ENCODE data around the gene CDK15.
"Not testable (repeated sequence)": the region's sequence is repeated elsewhere in the genome, so short reads cannot be mapped to it uniquely, and the experiment has no call there.

CDK15 gene

DNA sequence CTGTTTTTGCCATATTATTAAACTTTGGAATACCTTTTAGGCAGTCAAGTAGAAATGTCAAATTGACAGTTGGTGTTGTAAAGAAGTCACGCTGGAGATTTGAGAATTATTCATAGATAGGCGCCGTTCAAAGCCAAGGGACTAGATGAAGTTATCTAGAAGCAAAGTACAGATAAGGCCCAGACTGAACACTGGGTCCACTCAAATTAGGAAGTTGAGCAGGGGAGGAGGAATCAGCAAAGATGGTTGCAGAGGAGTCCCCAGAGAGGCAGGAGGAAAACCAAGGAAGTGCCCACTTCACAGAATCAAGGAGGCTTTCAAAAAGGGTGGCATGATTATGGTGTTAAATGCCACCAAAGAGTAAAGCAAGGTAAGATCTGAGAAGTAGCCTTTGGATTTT, 16.0 kb upstream of the CDK15 start:
- no peak for DNase-seq (ENCODE audit: low read depth)

GRCh38 chr2:201790989-201791388, 15.3 kb upstream of the CDK15 start:
- DNase-seq (ENCODE audit: low read depth) = no peak

GRCh38 chr2:201793631-201794030, 12.7 kb upstream of the CDK15 start:
- no peak for DNase-seq (ENCODE audit: low read depth)

DNA sequence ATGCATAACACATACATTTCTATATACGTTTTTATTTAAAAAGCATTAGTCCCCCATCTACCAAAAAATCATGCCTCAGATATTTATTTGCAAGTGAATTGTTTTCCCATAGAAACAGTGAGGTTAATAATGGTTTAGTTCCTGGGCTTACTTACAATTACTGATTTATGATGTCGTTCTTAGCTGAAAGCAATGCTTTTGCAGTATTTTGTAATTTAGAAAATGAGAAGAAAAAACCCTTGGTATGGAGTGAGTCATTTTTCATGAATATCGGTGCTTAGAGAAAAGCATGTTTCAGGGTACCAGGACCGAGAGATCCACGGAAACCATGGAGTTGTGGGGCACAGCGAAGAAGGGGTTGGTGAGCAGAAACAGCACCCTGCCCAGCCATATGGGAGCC, 12.0 kb upstream of the CDK15 start:
- DNase-seq (ENCODE audit: low read depth) = no peak

DNA sequence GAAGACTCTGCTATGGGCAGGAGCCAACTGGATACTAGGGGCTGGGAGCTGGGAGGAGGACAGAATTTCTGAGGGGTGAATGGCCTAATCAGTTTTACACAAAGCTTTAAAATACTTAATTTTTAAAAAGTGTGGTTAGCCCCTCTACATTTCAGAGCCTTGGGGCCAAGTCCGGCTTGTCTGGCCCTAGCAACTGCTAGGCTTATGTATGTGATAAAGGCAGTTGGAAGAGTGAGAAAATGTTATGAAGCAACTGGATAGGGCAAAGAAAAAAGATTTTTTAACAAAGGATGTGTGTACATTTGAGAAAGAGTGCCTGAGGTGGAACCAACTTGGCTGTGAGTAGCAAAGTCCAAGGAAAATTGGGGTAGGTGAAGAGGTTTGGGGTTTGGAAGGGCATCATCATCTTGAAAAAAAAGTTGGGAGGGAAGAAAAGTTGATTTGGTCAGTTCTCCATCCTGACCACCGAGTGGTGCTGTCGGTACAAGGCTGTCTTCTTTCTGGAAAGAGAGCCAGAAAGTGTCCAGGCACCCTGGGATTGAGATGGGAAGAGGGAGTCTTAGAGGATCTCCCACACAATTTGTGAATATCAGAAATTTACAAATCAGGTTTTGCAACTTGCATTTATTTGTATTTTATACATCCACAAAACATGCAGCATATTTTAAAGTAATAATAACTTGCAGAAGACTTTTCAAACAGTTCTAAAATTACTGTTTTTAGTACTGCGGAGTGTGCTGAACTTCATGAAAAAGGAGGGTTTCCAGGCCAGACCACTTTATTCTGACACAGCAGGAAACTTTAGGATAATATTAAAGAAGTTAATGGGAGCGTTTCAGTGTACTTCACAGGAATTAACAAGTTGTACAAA, 10.5 kb upstream of the CDK15 start:
- no peak for DNase-seq (ENCODE audit: low read depth)

DNA sequence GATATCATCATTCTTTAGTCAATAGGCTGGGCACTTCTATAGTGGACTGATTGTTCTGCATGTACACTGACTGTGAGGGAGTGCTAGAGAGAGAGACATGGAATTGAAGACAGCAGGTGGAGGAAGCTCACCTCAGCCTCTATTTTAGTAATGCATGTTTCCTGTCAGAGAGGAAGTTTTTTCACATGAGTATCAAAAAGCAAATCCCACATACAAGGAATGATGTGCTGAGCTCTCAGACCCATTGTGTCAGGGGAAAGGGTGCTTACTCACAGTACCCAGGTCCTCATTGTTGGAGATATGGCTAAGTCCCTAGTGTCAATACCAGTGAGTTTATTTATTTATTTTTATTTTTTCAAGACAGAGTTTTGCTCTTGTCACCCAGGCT, 9.9 kb upstream of the CDK15 start:
- no peak for DNase-seq (ENCODE audit: low read depth)

GRCh38 chr2:201797175-201797840, 9.0 kb upstream of the CDK15 start:
- no peak for DNase-seq (ENCODE audit: low read depth)

- no peak for DNase-seq (ENCODE audit: low read depth)
These were observed 8.0 kb upstream of the CDK15 start for GRCh38 chr2:201798252-201798913.

GRCh38 chr2:201798914-201799285, 7.4 kb upstream of the CDK15 start:
- DNase-seq (ENCODE audit: low read depth) = not testable (repeated sequence)

DNA sequence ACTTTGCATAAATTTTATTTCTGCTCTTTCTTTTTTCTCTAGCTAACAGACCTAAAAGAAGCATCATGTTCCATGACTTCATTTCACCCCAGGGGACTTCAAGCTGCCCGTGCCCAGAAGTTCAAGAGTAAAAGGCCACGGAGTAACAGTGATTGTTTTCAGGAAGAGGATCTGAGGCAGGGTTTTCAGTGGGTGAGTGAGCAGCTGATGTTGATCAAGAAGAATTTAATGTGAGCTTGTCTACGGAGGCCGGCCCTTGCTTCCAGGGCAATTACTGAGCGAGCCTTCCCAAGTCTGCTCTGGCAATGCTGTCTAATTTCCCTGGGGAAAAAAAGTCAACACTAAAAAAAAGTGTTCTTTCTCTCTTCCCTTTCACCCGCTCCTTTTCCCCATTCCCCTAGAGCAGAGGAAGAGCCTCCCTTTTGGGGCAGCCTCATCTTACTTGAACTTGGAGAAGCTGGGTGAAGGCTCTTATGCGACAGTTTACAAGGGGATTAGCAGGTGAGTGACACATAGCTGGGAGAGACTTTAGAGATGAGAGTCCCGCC, 1.2 kb downstream of the CDK15 start:
- DNase-seq (ENCODE audit: low read depth) = no peak

- no peak for DNase-seq (ENCODE audit: low read depth)
These were observed 1.7 kb downstream of the CDK15 start for GRCh38 chr2:201808027-201808426.

- DNase-seq (ENCODE audit: low read depth) = no peak
These were observed 3.3 kb downstream of the CDK15 start for GRCh38 chr2:201809633-201810032.

- DNase-seq (ENCODE audit: low read depth) = not testable (repeated sequence)
These were observed 4.3 kb downstream of the CDK15 start for GRCh38 chr2:201810604-201811003.

DNA sequence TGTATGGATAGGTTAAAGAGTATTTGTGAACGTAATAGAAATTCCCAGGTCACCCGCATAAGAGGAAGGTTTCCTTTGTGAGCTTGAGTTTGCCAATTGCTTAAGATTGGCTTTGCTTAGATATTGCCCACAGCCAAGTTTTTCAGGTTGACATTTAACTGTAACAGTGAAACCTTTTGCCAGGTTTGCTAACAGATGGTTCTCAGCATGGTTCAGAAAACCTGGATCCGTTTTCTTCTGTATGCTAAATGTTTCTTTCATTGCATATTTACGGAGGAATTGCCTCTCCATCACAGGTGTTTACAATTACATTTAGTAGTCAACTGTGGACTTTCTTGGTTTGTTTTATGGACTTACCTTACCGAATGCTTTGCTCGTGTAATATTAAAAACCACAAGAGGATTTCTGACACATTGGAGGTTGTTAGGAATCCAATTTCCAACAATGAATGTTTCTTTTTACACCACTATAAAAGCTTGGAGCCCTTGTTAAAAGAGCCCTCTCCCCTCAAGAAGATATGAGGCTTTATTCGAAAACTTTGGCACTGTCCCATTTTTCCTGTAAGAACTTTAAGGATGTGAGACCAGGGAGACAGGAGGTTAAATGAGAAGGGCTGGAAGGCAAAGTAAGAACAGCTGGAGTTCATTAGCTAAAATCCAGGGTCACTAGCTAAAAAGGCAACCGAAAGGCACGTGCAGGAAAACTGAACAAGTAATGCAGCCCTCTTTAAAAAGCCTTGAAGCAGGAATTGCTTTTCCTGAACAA, 7.8 kb downstream of the CDK15 start:
- no peak for DNase-seq (ENCODE audit: low read depth)

DNA sequence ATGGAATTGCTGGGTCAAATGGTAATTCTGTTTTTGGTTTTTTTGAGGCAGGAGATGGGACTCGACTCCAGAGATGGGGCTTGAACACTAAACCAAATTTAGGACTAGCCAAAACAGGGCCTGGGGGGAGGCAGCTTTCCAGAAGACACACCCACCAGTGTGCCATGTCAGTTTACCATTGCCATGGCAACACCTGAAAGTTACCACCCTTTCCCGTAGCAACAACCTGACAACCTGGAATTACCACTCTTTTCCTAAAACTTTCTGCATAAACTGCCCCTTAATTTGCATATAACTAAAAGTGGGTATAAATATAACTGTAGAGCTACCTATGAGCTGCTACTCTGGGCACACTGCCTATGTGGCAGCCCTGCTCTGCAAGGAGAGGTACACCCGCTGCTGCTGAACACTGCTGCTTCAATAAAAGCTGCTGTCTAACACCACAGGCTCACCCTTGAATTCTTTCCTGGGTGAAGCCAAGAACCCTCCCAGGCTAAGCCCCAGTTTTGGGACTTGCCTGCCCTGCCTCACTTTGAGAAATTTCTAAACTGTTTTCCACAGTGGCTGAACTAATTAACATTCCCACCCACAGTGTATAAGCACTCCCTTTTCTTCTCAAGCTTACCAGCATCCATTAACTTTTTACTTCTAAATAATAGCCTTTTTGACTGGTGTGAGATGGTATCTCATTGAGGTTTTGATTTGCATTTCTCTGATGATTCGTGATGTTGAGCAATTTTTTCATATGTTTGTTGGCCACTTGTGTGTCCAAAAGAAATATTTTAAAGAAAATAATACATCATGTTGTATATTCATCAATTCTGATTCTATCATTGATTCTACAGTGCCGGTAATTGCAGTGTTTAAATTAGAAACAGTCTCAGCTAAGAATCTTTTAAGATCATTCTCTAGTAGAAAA, 10.6 kb downstream of the CDK15 start:
- DNase-seq (ENCODE audit: low read depth) = no peak

DNA sequence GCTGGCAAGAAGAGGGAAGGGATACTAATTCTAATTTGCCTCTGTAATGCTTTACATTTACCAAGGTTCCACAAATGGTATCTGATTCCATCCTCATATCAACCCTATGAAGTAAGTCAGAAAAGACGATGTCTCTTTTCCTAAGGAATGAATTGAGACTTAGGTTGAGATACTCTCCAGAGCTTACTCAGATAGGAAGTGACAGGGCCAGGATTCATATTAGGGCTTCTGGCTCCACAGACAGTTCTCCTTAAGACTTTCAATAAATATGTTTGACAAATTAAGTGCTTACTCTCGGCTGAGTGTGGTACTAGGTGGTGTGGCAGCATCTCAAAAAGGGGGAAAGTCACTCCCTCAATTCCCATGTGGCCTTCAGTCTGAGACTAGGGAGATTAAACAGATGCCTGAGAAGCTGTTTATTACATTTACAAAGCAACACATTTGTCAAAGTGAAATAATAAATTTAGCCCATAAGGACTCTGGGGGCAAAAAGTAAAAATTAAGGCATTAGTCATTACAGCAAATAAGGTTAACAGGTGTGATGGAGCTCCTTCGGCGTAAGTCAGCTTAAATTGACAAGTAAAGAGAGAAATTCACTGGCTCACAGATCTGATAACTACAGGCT, 14.2 kb downstream of the CDK15 start:
- no peak for DNase-seq (ENCODE audit: low read depth)

DNA sequence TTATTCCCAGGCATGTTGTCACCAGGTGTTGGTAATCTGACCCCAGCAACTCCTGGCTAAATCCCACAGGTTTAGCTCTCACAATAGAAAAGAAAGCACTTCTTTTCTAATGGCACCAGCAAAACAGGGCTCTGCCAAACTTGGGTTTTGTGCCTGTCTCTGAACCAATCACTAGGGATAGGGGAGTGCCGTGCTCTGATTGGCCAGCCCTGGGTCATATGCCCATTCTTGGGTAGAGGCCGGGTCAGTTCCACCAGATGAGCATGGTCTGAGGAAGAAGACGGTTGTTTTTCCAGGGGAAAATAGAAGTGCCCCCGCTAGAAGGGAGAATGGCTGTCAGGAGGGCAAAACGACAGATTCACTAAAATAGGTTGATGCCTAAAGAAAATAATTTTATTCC, 14.7 kb downstream of the CDK15 start:
- DNase-seq (ENCODE audit: low read depth) = no peak

- no peak for DNase-seq (ENCODE audit: low read depth)
These were observed 17.9 kb downstream of the CDK15 start for GRCh38 chr2:201824212-201824611.

- no peak for DNase-seq (ENCODE audit: low read depth)
These were observed 21.3 kb downstream of the CDK15 start for GRCh38 chr2:201827621-201828020.

DNA sequence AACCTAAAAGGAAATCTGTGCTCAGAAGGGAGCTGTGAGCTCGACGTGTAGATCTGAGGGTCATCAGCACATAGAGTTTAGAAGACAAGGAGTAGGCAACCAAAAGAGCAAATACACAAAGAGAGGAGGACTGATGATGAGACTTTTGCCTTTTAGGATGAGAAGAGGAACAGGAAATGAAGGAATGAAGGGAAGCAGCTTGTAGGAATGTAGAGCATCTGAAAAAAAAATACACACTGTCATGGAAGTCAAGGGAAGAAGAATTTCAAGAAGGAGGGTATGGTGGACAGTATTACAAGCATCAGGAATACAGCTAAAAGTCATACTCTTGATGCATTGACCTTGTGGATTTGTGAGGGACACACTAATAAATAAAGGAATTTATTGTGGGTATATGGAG, 21.9 kb downstream of the CDK15 start:
- no peak for DNase-seq (ENCODE audit: low read depth)

DNA sequence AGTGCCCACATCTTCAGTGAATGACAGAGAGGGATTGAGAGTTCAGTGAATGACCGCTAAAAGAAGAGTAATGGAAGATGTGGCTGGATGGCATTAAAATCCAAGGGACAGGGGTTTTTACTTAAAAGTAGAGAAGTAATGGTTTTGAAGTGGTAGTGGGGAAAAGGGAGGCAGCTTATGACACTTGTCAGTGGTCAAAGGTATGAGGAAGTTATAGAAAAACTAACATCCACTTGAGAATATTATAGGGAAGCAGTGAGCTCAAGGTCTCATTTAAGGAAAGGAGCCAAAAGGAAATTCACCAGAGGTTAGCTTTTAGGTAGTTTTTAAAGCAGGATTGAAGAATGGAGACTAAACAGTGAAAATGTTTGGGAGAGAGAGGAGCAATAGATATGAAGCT, 24.3 kb downstream of the CDK15 start:
- no peak for DNase-seq (ENCODE audit: low read depth)

All from activated T-cell treated with anti-CD3 and anti-CD28 coated beads for 48 hours (primary cell).